Neural crest cell (in vitro differentiated cells): Measurements from ENCODE around the gene DOCK9. TPM values are rescaled to one million over a fixed set of nuclear protein-coding genes. Genes with fewer than 3 reads are reported as not detected.

Source experiments
- DNase-seq: peaks from one replicate; pipeline ENCODE4 v3.0.0; 2021; ENCODE audit warnings: low read depth, mixed read lengths, low spot score
- H3K27ac Mint-ChIP-seq: one replicate; pipeline ENCODE4 v1.8.0; 2021; ENCODE audit warnings: mild to moderate bottlenecking, mixed read lengths; ENCODE audit not compliant: unreplicated experiment
- H3K27me3 Mint-ChIP-seq: 2 replicates; pipeline ENCODE4 v1.8.0; 2021; ENCODE audit warnings: low read depth, mild to moderate bottlenecking, mixed read lengths
- H3K36me3 Mint-ChIP-seq: 2 replicates; pipeline ENCODE4 v1.8.0; 2021; ENCODE audit warnings: low read depth, mild to moderate bottlenecking, mixed read lengths
- H3K4me1 Mint-ChIP-seq: 2 replicates; pipeline ENCODE4 v1.8.0; 2021; ENCODE audit warnings: mixed read lengths
- H3K4me3 Mint-ChIP-seq: one replicate; pipeline ENCODE4 v1.8.0; 2021; ENCODE audit warnings: mild to moderate bottlenecking, mixed read lengths
- H3K9me3 Mint-ChIP-seq: 2 replicates; pipeline ENCODE4 v1.8.0; 2021; ENCODE audit warnings: mixed read lengths
- total RNA-seq: library from RNA; stranded (reverse); gene quantifications from 2 replicates; pipeline ENCODE4 v1.2.1, GENCODE V29; 2021
- TF ChIP-seq, protein P1 (sequence below): fragments of 200-600 bp; sonication (generic); conservative IDR thresholded peaks from 2 replicates; pipeline ENCODE4 v1.5.0; 2021; ENCODE audit warnings: antibody characterized with exemption, mild to moderate bottlenecking

DOCK9 gene
- total RNA-seq, 1 donor from 2014 or later = 6.9 TPM

DNA sequence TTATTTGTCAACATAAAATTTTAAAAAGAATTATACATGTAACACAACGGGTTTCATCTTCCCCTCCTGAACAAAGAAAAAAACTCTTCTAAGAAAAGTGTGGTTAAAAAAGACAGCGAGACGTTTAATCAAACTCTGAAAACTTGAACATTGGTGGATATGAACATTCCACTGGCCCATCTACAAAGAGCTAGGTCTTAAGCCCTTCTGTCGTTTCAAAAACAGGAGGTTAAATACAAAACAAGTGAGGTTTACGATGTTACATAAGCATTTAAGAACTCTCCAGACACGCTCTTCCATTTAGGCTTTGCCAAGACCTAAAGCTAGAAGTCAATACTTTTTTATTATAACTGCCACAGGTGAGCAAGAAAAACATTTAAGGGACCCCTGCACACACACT is 9.4 kb upstream of the DOCK9 start:
- DNase-seq = no peak
- TF ChIP-seq, protein P1, sequence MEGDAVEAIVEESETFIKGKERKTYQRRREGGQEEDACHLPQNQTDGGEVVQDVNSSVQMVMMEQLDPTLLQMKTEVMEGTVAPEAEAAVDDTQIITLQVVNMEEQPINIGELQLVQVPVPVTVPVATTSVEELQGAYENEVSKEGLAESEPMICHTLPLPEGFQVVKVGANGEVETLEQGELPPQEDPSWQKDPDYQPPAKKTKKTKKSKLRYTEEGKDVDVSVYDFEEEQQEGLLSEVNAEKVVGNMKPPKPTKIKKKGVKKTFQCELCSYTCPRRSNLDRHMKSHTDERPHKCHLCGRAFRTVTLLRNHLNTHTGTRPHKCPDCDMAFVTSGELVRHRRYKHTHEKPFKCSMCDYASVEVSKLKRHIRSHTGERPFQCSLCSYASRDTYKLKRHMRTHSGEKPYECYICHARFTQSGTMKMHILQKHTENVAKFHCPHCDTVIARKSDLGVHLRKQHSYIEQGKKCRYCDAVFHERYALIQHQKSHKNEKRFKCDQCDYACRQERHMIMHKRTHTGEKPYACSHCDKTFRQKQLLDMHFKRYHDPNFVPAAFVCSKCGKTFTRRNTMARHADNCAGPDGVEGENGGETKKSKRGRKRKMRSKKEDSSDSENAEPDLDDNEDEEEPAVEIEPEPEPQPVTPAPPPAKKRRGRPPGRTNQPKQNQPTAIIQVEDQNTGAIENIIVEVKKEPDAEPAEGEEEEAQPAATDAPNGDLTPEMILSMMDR = no peak
- H3K27ac Mint-ChIP-seq = no peak overlapping the region
- H3K9me3 Mint-ChIP-seq = no peaks in the 10 kb centered on the region
- H3K27me3 Mint-ChIP-seq = no peaks in the 10 kb centered on the region
- peaks cover 4% of the 10 kb centered on the region for H3K4me1 Mint-ChIP-seq
- no peak overlapping the region for H3K4me3 Mint-ChIP-seq
- H3K36me3 Mint-ChIP-seq = no peaks in the 10 kb centered on the region

DNA sequence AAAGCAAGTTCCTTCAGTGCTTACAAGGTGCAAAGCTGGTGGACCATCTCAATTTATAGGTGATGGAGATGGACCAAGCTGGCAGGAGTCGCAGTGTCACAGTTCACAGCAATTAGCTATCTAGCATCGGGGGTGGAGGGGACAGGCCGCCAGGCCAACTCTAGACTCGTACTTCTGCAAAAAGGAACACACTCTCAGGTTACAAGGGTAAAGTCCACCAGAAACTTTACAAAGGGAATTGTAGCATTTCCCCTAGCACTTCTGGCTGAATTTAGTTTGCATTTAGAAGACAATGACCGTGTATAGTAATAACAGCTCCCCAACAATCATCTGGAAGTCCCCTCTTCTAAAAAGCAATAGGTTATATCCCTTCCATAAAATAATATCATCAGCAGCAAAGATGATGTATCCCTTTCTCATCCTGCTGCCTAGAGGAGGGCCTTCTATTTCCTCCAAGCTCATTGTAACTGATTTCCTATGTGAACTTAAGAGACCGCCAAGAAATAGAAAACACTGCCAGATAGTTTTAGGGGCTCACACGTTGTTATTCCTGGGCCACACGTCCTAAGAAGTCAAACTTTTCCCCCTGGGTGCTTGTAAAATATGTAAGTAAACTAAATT is 8.5 kb upstream of the DOCK9 start:
- Mint-ChIP-seq H3K27ac (no peak overlapping the region), H3K9me3 (no peaks in the 10 kb centered on the region), H3K4me3 (no peak overlapping the region), H3K27me3 (no peaks in the 10 kb centered on the region), H3K36me3 (no peaks in the 10 kb centered on the region), H3K4me1 (peaks cover 4% of the 10 kb centered on the region)
- TF ChIP-seq, protein P1 = no peak
- no peak for DNase-seq

DNA sequence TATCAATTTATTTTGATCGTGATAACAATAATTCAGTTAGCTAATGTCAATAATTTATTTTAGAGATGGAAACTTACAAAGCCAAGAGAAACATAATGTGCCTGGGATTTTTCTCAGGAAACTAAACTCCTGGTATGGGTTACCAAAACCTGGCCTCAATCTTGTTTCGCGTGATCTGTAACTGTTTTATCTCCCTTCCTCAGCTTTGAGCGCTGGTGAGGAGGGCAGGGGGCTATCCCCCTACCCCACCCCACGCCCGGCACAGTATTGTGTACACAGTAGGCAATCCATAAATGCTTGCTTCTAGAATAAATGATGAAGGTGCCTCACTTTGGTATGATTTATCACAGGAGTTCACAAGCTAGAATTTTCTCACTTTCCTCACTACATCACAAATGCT is 7.7 kb upstream of the DOCK9 start:
- Mint-ChIP-seq H3K9me3 (no peaks in the 10 kb centered on the region), H3K4me1 (peaks cover 4% of the 10 kb centered on the region), H3K4me3 (no peak overlapping the region), H3K27ac (no peak overlapping the region), H3K36me3 (no peaks in the 10 kb centered on the region), H3K27me3 (no peaks in the 10 kb centered on the region)
- no peak for DNase-seq
- TF ChIP-seq, protein P1 = no peak

DNA sequence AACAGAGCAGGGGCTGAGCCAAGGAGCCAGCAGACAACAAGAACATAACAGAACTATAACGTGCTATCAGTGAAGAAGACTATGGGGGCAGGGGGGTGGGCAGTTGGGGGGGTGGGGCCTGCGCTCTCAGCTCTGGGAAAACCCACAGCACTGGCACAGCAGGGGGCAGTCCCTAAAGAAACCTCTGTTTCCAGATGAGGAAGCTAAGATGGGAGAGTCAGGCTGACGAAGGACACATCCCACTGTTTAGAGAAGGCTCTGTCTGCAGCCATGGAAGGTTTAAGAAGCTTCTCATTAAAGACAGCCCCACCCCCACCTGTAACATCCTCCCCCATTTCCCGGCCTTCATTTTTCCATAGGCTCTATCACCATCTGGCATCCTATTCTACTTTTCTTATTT is 7.1 kb upstream of the DOCK9 start:
- Mint-ChIP-seq H3K27ac (no peak overlapping the region), H3K36me3 (no peaks in the 10 kb centered on the region), H3K4me1 (peaks cover 4% of the 10 kb centered on the region), H3K9me3 (no peaks in the 10 kb centered on the region), H3K27me3 (no peaks in the 10 kb centered on the region), H3K4me3 (no peak overlapping the region)
- DNase-seq = no peak
- TF ChIP-seq, protein P1 = no peak

DNA sequence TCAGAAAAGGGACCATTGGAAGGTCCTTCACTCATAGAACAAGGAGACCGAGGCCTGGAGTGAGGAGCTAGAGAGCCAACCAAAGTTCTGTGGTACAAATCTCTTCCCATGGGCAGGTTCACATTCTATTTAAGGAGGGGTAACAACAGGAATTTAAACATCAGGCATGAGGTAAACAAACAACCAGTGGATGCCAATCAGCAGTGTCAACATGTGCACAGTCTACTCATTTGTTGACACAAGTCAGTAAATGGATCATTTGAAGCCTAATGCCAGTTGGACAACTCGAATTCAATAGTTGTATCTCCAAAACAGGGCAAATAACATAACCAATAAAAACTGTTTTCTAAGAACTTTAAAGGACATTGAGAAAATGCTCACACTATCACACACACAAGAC is 6.3 kb upstream of the DOCK9 start:
- no peak overlapping the region for H3K27ac Mint-ChIP-seq

More for the DNA sequence above, 6.3 kb upstream of the DOCK9 start:
- no peak overlapping the region for H3K4me3 Mint-ChIP-seq
- peaks cover 4% of the 10 kb centered on the region for H3K4me1 Mint-ChIP-seq
- TF ChIP-seq, protein P1 = no peak
- no peaks in the 10 kb centered on the region for H3K9me3 Mint-ChIP-seq
- no peak for DNase-seq
- H3K36me3 Mint-ChIP-seq = no peaks in the 10 kb centered on the region
- H3K27me3 Mint-ChIP-seq = no peaks in the 10 kb centered on the region
